GM18498 (cell line): ENCODE results near the gene SASH1.
"Not testable (repeated sequence)": the region's sequence is repeated elsewhere in the genome, so short reads cannot be mapped to it uniquely, and the experiment has no call there.

Source experiments
- ATAC-seq: cut with Tn5 transposase; IDR thresholded peaks from one replicate; pipeline ENCODE4 v1.9.1; 2021; ENCODE audit warnings: mild to moderate bottlenecking, moderate library complexity; ENCODE audit not compliant: unreplicated experiment

The SASH1 gene

DNA sequence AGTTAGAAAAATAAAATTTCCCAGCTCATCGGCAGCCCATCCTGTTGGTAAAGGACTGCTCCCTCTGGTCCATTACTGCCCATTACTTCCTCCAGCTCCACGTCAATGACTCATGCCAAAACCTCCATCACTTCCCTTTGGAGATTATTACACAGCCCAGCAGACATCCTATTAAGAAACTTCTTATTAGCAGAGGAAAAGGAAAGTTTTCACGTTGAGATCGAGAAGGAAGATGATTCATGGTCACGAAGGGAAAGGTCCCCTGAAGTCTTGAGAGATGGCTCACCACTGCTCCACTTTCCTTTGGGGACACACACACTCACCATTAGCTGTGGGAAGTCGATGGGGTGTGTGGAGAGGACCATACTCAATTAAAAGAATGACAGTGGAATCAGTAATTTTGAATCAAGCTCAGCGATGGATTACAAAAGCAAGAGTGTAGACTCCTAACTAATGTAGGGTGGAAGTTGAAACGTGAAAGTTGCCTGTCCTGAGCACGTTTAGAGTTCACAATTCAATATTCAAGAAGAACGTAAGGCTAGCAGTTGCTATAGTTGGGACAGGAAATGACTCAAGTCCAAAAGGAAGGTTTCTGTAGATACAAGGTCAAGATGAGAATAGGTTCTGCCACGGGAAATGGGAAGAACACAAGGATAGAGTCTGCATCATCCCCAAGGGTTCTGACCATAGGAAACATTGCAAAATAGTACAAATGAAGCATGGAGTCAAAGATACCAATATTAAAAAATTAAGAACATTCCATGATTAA lies 21.6 kb downstream of the SASH1 start:
- ATAC-seq = no peak

DNA sequence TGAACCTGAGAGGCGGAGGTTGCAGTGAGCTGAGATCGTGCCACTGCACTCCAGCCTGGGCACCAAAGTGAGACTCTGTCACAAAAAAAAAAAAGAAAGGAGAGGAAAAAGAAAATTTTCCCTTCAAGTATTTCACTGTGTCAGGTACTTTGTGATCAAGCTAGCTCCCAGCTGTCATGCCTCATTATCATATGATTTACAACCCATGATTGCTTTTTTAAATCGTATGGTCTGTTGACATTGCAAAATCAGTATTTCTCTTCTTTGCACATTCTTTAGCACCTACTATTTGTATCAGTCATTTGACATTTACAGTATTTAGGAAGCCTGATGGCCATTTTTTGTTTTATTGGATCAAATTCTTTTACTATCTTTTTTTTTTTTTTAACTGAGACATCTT lies 22.4 kb downstream of the SASH1 start:
- no peak for ATAC-seq

DNA sequence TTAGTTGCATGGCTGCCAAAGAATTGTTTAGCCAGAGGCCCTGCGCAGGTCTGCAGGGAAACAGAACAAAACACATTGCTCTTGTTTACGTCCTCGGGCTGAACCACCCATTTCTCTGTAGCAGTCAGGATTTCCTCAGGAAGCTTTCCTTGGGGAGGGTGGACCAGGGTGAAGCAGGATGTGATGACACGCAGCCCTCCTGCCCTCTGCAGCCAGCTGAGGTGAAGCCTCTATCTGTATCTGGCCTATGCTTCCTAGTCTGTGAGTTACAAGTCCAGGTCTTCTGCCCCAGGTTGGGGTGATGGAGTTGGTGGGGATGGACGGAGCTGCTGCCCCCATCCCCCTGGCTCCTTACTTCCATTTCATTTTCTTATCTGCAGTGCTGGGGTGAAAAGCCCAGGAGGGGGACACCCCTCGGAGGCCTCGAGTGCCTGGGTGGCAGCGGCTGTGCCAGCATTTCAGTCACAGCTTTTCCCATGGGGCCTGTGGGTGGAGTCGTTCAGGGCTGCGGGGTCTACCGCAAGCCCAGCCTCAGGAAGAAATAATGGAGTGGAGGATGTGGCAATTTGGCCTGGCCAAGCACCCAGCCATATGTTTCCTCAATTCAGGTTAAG lies 24.9 kb downstream of the SASH1 start:
- ATAC-seq = no peak

DNA sequence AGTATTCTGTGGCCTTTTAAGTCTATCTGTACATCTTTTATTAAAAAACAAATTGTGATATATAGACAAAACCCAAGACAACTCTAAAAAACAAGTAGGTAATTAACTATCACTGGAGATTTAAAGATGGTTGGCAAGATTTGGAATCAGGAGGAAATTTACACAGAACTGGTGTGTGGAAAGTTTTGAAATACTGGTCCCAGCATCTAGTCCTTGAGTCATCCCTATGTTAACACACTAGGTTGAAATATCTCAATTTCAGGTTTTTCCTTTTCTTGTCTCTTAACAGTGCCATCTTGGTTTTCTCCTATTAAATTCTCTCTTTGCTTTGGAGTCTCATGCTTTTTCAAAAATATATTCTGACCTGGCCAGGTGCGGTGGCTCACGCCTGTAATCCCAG lies 27.5 kb downstream of the SASH1 start:
- no peak for ATAC-seq

DNA sequence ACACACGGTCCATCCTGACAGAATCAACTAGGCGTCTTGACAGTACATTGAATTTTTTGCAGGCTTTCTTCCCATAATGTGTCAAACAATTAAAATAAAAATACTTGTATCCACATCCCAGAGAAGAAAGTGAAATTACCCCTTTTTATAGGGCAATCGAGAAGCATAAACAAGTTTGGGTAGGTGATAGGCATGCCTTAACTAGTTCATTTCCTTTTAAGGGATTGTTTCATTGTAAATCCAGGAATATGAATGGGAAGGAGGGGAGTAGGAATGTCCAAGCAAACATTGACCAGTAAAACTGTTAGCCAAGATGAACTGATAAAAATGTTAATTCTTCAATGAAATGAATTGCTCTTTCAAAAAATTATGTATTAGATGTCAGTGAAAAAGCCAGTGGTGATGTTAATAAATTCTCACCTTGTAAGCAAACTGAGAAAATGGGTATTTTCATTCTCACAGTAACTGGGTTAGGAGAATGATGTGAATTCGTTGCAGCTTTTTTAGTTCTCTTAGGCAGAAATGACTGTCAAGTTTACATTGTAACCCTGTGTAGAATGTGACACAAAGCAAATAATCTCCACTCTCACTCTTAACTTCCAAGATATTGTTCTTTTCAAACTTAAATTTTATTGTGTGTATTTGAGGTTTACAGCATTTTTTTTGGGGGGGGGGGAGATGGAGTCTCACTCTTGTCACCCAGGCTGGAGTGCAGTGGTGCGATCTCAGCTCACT lies 31.6 kb downstream of the SASH1 start:
- ATAC-seq = no peak

DNA sequence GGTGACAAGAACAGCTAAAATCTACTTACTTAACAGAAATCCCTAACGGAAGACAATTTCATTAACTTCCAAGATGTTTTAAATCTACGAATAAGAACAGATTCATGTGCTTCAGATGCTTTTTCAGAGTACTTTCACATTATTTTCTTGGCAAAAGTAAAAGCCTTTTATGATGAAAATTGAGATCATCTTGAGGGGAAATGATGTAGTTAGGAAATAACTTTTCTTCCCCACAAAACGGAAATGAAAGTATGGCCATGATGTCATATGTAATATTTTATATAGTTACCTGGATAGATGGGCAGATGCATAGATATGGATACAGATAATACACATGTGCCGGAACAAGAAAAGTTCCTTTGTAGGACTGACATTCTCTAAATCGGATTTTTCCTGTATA lies 32.8 kb downstream of the SASH1 start:
- no peak for ATAC-seq

DNA sequence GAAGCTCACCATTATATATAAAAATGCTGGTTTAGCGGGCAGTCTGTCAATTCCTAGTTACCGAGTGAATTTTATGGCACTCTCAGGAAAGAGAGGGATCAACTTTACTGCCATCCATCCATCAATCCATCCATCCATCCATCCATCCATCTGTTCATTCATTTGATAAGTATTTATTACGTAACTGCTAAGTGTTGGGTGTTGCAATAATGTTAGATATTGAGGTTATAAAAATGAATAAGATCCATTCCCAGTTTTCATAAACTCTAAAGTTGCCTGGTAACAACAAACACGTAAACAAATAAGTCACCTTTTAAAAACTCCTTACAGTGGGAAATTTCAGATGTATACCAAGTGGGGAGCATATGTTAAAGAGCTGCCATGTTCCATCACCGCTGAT lies 36.8 kb downstream of the SASH1 start:
- no peak for ATAC-seq

DNA sequence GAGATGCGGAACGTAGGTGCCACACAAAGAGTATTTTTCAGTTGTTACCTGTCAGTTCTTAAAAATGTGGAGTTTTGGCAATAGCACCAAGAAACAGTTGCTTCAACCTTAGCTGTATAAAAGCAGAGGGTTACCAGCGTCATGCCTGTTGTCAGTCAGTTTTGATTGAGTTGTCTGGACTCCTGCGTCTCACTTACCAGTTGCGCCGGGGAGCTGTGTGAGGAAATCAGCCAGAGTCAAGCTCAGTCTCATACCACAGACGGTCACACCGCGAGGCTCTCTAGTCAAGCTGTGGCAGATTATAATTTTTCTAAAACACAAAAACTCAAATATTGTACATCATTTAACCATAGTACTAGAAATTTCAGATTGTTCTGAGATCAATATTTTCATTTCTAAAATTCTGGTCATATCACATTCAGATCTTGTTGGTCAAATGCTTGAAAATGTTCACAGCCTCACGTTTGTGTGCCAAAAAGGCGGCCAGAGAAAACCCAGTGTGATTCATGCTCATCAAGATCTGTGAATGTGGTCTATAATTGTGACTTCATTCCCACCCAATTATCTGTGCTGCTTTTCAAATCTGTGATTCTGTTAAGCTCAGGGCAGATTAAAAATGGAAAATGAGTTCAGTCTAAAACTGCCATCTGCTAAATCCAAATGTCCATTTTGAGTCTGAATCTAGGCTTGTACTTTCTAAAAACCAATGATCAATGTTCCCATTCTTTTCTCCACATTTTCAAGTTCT lies 37.5 kb downstream of the SASH1 start:
- ATAC-seq = no peak

DNA sequence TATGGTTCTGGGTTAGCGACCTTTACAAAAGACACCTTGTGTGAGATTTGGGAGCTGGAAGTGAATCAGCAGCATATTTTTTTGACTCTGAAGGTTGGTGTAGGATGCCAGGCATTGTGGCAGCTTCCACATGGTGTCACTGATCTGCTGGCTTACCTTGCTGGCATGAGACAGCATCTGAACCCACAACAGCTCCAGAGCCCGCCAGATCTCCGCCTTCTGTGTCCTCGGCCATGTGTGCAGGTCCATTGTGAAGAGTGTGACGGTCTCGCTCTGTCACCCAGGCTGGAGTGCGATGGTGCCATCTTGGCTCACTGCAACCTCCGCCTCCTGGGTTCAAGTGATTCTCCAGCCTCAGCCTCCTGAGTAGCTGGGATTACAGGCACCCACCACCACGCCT lies 39.4 kb downstream of the SASH1 start:
- ATAC-seq = not testable (repeated sequence)

DNA sequence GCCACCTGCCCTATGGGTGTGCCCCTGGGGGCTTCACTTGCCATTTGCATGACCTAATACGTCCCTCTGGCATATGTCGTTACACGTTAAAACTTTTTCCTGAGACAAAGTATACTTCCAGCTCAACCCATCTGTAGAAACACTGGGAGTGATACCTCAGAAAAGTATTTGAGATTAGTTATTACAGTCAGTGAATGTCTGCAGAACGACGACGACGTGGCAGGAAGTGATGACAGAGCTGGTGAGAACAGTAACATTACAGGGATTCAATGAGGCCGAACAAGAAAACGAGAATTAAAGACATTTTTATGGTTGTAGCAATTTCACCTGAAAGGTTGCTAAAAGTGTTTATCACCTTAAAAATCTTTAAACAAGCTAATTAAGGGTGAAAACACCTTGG lies 40.2 kb downstream of the SASH1 start:
- no peak for ATAC-seq

DNA sequence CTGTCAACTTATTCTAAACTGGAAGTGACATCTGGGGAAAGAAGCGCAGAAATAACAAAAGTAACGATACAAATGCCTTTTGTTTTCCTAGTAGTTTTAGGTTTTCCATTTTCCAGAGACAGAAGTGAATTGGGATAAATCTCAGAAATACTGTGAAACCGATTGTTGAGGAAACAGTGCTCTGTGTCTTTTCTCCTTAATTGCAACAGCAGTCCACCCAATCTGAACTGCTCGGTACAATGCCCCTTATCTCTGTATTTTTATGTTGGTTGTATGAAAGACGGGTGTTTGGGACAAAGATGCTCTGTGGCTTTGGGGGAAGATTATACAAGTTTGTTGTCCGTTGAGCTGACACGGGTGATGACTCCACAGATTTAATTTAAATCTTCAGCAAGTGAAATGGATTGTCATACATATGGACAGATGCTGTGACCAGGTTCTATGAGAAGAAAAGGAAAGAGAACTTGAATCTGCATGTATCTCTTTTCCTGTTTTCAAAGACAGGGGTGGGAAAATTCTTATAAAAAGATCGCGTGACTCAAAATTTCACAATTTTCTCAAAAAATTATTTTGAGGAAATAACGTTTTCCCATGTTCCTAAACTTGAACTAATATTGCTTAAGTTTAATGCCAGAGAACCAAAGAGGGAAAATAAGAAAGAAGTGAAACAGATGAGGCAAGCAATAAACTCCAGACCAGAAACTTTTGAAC lies 41.2 kb downstream of the SASH1 start:
- ATAC-seq = no peak

DNA sequence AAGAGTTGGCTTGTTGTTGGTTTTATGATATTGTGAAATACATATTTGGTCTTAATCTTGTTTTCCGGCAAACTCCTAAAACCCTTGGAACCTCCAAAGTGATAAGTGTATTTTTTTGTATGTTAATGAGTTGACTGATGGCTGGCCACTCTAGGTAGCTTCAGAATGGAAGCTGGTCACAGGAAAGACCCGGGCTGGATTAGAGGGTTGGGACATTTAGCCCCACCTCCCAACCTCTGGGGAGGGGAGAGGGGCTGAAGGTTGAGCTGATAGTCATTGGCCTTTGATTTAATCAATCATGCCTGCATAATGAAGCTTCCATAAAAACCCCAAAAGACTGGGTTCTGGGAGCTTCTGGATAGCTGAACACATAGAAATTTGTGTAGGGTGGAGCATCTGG lies 42.7 kb downstream of the SASH1 start:
- ATAC-seq = no peak

DNA sequence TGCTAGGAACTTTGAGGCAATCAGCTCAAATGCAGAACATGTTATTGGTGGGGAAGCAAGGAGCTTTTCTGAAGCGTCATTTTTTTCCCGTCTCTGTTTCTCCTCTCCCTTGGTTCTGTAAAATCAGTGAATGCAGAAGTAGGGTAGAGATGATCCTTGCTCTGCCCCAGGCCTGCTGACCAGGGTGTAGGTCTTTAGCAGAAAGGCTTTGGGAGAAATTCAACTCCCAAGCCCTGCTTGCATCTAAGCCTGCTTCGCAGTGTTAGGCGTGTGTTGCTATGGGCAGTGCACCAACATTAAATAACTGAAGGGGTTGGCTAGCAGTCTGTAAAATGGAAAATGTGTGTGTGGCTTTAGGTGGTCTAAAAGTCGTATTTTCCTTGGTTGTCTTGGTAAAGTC lies 45.9 kb downstream of the SASH1 start:
- no peak for ATAC-seq

DNA sequence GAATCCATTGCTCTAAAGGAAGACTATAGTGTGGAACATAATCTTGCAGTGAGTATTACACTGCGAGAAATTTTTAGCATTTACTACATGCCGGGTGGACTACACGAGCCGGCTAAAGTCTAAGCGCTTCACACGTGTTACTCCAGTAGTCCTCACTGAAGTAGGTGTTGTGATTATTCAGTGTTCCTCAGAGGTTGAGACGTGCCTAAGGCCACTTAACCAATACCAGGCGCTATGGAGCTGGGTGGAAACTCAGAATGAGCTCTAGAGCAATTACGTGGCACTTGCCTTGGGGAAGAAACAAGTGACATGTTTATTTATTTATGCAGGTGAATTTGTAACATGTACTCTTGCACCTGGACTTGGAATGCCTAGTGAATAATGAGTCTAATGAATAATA lies 46.4 kb downstream of the SASH1 start:
- no peak for ATAC-seq

DNA sequence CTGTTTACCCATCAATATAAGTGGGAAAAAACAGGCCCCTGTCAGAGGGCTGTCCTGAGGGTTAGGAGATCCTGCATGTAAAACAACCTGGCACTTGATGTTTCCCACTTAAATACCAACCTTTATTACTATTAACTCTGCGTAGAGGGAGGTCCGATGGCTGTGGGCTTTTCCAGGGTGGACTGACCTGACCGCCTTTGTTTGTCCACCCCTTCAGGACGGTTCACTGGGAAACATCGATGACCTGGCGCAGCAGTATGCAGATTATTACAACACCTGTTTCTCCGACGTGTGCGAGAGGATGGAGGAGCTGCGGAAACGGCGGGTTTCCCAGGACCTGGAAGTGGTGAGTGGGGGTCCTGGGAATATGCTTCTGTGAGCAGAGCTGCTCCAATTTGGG lies 47.3 kb downstream of the SASH1 start:
- no peak for ATAC-seq

DNA sequence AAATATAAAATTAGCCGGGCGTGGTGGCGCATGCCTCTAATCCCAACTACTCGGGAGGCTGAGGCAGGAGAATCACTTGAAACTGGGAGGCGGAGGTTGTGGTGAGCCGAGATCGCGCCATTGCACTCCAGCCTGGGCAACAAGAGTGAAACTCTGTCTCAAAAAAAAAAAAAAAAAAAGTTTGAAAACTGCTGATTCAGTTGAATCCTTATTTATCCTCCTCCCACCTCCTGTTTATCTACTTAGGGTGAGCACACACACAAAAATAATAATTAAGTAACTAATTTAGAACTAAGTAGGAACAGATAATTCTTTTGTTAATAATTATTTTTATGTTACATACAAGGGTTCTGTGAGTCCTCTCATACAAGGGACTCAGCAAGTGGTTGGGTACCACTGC lies 49.5 kb downstream of the SASH1 start:
- ATAC-seq = not testable (repeated sequence)

DNA sequence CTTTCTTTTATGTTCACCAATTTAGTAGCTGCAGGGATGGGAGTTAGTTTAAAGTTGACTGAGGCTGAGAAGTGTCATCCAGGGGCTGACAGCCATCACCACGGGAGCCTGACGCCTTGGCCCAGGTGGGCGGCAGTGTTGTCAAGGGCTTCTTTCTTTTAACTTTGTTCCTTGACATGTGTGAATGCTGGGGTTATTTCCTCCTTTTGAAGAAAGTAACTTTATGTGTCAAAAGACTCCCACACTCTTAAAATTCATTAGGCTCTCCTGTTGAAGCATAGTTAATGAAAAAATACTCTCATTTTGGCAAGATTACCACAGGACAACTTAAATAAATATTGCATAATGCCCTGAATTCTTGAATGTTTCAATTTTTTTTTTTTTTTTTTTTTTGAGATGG lies 50.0 kb downstream of the SASH1 start:
- no peak for ATAC-seq

DNA sequence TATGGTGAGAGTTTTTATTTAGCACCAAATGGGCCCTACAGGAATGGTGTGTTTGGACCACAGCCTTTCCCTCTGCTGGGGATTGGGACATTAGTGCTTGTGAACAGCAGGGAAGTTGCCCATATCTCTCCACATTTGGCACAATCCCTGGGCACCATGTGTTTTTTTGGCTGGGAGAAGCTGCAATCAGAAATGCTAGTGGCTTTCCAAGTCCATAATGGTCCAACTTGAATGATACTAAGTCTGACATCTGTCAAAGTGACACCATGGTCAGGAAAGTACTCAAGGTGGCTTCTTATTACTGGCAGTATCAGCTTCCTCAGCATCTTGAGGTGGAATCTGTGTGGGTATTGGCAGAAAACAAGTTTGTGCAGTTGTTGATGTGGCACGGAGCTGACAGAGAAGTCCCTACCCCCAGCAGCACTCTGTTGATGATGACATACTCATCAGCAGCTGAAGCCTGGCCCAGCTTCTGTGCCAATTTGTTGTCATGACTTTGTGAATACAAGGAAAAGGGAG lies 53.0 kb downstream of the SASH1 start:
- no peak for ATAC-seq

DNA sequence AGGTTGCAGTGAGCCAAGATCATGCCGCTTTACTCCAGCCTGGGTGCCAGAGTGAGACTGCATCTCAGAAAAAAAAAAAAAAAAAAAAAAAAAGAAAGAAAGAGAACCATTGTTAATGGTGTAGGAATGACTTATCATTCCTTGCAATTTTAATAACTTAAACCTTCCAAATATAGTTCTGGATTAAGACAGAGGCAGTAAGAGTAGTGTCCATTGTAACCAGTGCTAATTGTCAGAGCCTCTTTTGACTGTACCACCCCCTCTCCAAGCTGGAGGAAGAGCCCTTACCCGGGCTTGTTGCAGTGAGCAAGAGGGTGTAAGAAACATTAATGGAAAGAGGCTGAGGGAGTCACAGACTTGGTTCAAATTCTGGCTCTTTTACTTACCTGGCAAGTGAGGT lies 53.8 kb downstream of the SASH1 start:
- ATAC-seq = no peak

DNA sequence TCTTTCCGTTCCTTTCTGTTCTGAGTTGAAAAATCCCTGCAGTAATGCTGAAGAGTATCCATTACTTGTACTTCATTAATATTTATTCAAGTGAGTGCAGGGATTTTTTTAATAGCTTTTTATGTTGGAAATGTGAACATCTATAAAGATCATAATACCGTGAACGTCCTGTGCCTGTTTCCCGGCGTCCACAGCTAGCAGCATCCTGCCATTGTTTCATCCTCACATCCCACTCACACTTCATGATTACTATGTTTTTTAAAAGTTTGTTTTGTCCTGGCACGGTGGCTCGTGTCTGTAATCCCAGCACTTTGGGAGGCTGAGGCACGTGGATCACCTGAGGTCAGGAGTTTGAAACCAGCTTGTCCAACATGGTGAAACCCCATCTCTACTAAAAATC lies 54.3 kb downstream of the SASH1 start:
- ATAC-seq = no peak

DNA sequence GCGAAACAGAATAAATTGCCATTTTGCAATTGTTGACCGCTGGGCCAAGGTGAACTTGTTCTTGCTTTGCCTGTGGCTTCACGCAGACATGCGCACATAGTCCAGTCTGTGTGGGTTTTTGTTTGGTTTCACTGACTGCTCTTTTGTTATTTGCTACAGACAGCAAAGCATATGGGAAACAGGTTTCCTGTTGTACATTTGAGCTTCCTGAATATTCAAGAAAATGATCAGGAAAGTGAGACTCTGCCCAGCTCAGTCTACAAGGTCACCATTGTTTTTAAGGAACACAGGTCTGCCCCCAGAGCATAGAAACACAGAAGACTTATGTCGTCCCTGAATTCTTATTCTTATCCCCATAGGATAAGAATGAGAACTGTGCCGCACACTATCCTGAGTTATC lies 55.6 kb downstream of the SASH1 start:
- ATAC-seq = no peak
